Breast epithelium (tissue), 4 donors: Measurements from ENCODE around the gene CORO2B. TPM values are rescaled to one million over a fixed set of nuclear protein-coding genes. Genes with fewer than 3 reads are reported as not detected.

ENCODE experiments used
- DNase-seq, 2 donors: peaks; one replicate each; pipeline ENCODE4 v3.0.0-alpha.2; 2019; ENCODE audit warnings: low spot score in 2 of 2
- H3K27ac ChIP-seq, 2 donors: fragments of 200-600 bp; sonication (generic) in 1 of 2; one replicate each; pipeline ENCODE4 v1.5.1; 2016 to 2019; ENCODE audit warnings: mild to moderate bottlenecking in 1 of 2
- H3K27me3 ChIP-seq, 2 donors: fragments of 200-600 bp; sonication (generic) in 1 of 2; one replicate each; pipeline versions ENCODE4 v1.5.1 to v1.6.0; 2017 to 2019; ENCODE audit warnings: control low read depth in 1 of 2, mild to moderate bottlenecking in 1 of 2
- H3K36me3 ChIP-seq: fragments of 200-600 bp; one replicate; pipeline ENCODE4 v1.5.1; 2019
- H3K4me1 ChIP-seq, 2 donors: fragments of 200-600 bp; sonication (generic); one replicate each; pipeline ENCODE4 v1.5.1; 2016 to 2019; ENCODE audit warnings: control low read depth in 1 of 2
- H3K4me3 ChIP-seq, 3 donors: fragments of 200-600 bp; sonication (generic); 1 replicate in 2 of 3; 2 replicates in 1 of 3; pipeline ENCODE4 v1.5.1; 2016 to 2019; ENCODE audit warnings: mild to moderate bottlenecking in 3 of 3, moderate library complexity in 2 of 3
- H3K9me3 ChIP-seq, 2 donors: fragments of 200-600 bp; sonication (generic) in 1 of 2; one replicate each; pipeline ENCODE4 v1.5.1; 2016 to 2019; ENCODE audit warnings: control low read depth in 1 of 2
- CTCF ChIP-seq, 3 donors: fragments of 450-650 bp; IDR thresholded peaks; one replicate each; pipeline ENCODE4 v1.5.1; 2016 to 2017; ENCODE audit warnings: antibody characterized with exemption in 3 of 3, mild to moderate bottlenecking in 3 of 3, moderate library complexity in 3 of 3
- POLR2A ChIP-seq: fragments of 450-650 bp; IDR thresholded peaks from one replicate; pipeline ENCODE4 v1.6.1; 2016; ENCODE audit warnings: antibody characterized with exemption, mild to moderate bottlenecking, moderate library complexity
- POLR2AphosphoS5 ChIP-seq, 3 donors: sonication (generic); formaldehyde crosslinking; IDR thresholded peaks; one replicate each; pipeline ENCODE4 v1.6.1; 2017; ENCODE audit warnings: antibody characterized with exemption in 3 of 3
- intact Hi-C: fragments of 100-400 bp; cut with DNase I; formaldehyde crosslinking; loops from one replicate; pipeline ENCODE4 v1.15.1; 2023; ENCODE audit warnings: low total_unique reads
- total RNA-seq, 3 donors: library from RNA; depleted of rRNA; stranded (reverse); fragments of >200 nt; gene quantifications; one replicate each; pipeline ENCODE4 v1.1.0, GENCODE V29; 2016

Gene CORO2B
- total RNA-seq, 3 donors from 2014 or later, result 2.9 to 11.2 (median 3.5) TPM

- no peak for DNase-seq
- intact Hi-C loops, result no loop called here
Observed at GRCh38 chr15:68712886-68713285, 134.1 kb downstream of the CORO2B start.

GRCh38 chr15:68713874-68714273 is 135.1 kb downstream of the CORO2B start:
- Histone ChIP-seq H3K36me3 (no peaks in the 10 kb centered on the region), H3K27ac (no peak overlapping the region), H3K27me3 (no peaks in the 10 kb centered on the region), H3K4me1 (no peaks in the 10 kb centered on the region), H3K9me3 (no peaks in the 10 kb centered on the region), H3K4me3 (no peak overlapping the region)
- intact Hi-C loops, result no loop called here
- DNase-seq, result no peak
- TF ChIP-seq POLR2A (no peak), POLR2AphosphoS5 (IDR thresholded peaks at IDR 0.05) (no peak), CTCF (IDR thresholded peaks at IDR 0.05) (no peak)

More at GRCh38 chr15:68712886-68713285, 134.1 kb downstream of the CORO2B start:
- no peak overlapping the region for H3K27ac ChIP-seq
- H3K36me3 ChIP-seq, result no peaks in the 10 kb centered on the region
- no peaks in the 10 kb centered on the region for H3K27me3 ChIP-seq
- TF ChIP-seq POLR2AphosphoS5 (IDR thresholded peaks at IDR 0.05), result no peak
- TF ChIP-seq CTCF (IDR thresholded peaks at IDR 0.05), result no peak
- no peaks in the 10 kb centered on the region for H3K9me3 ChIP-seq
- no peak overlapping the region for H3K4me3 ChIP-seq
- H3K4me1 ChIP-seq, result no peaks in the 10 kb centered on the region

GRCh38 chr15:68715111-68715510 is 136.3 kb downstream of the CORO2B start:
- no peak for DNase-seq
- H3K27ac ChIP-seq, result no peak overlapping the region
- H3K4me3 ChIP-seq, result no peak overlapping the region
- intact Hi-C loops, result no loop called here
- no peaks in the 10 kb centered on the region for H3K27me3 ChIP-seq
- H3K36me3 ChIP-seq, result no peaks in the 10 kb centered on the region
- no peaks in the 10 kb centered on the region for H3K4me1 ChIP-seq
- no peak for TF ChIP-seq POLR2A
- no peak for TF ChIP-seq CTCF (IDR thresholded peaks at IDR 0.05)
- no peak for TF ChIP-seq POLR2AphosphoS5 (IDR thresholded peaks at IDR 0.05)
- no peaks in the 10 kb centered on the region for H3K9me3 ChIP-seq

GRCh38 chr15:68717951-68718350 is 139.2 kb downstream of the CORO2B start:
- Histone ChIP-seq H3K9me3 (no peaks in the 10 kb centered on the region), H3K4me1 (no peaks in the 10 kb centered on the region), H3K4me3 (no peak overlapping the region), H3K27ac (no peak overlapping the region), H3K36me3 (no peaks in the 10 kb centered on the region), H3K27me3 (no peaks in the 10 kb centered on the region)
- DNase-seq, result no peak
- TF ChIP-seq POLR2AphosphoS5 (IDR thresholded peaks at IDR 0.05) (no peak), CTCF (IDR thresholded peaks at IDR 0.05) (no peak), POLR2A (no peak)
- intact Hi-C loops, result no loop called here

GRCh38 chr15:68718468-68718867 is 139.7 kb downstream of the CORO2B start:
- Histone ChIP-seq H3K9me3 (no peaks in the 10 kb centered on the region), H3K27ac (no peak overlapping the region), H3K4me1 (no peaks in the 10 kb centered on the region), H3K36me3 (no peaks in the 10 kb centered on the region), H3K27me3 (no peaks in the 10 kb centered on the region), H3K4me3 (no peak overlapping the region)
- TF ChIP-seq POLR2AphosphoS5 (IDR thresholded peaks at IDR 0.05) (no peak), POLR2A (no peak), CTCF (IDR thresholded peaks at IDR 0.05) (no peak)
- intact Hi-C loops, result no loop called here
- DNase-seq, result no peak
